ENCODE results near the gene UQCR10.
A peak's percentile ranks its signal among the peaks of the same experiment; 100 is the strongest.

The UQCR10 gene

DNA sequence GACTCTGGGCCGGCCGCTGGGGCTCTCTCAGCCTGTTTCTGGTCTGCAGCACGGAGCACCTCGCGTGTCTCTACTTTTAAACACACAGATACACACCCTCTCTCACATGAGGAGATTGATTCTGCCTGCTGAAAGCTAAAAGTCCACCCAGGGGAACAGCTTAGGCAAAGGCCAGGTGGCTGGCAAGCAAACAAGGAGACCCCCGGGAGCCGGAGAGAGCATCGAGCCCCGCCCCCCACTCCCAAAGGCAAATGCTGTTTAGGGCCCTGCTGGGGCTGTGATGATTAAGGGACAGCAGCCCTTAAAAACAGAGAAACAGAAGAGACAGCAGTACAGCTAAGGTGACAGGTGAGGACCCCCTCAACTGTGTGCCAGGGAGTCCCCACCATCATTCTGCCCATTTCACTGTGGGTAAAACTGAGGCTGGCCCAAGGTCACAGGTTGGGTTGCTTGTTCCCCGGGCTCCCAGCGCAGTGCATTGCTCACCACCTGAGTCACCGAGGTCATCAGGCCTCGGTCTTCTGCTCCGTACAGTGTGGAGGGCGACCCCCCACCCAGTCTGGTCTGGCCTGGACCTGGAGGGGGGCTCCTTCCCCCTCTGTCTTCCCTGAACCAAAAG, 40.5 kb upstream of the UQCR10 start:
- DNase-seq (ENCODE audit: insufficient read length) (no peak), FAIRE-seq (no peak)
- TF ChIP-seq TAF1 (IDR thresholded peaks at IDR 0.05; ENCODE audit: borderline replicate concordance, low read depth, low read length) = no peak
- TF ChIP-seq POLR2AphosphoS5 (IDR thresholded peaks at IDR 0.05; ENCODE audit: low read depth, low read length) = no peak
- no peak for TF ChIP-seq POLR2A (IDR thresholded peaks at IDR 0.05; ENCODE audit: low read depth, low read length)

DNA sequence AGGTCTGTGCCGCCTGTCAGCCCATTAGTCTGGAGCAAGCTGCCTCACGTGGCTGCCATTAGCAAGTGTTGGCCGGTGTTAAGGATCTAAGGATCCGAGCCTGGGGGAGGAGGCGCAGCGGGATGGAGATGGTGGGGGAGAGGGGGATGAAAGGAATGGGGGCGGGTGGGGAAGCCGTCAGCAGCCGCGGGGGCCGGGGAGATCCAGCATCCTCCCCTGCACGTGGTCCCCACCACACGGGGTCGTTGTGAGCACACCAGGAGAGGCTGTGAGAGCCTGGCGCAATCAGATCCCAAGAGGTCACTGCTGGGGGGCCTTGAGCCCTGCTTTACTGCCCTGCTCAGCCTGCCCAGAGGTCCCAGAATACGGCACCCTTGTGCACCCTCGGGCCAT, 40.0 kb upstream of the UQCR10 start:
- no peak for TF ChIP-seq TAF1 (IDR thresholded peaks at IDR 0.05; ENCODE audit: borderline replicate concordance, low read depth, low read length)
- no peak for TF ChIP-seq POLR2A (IDR thresholded peaks at IDR 0.05; ENCODE audit: low read depth, low read length)
- TF ChIP-seq POLR2AphosphoS5 (IDR thresholded peaks at IDR 0.05; ENCODE audit: low read depth, low read length) = no peak
- FAIRE-seq (no peak), DNase-seq (ENCODE audit: insufficient read length) (peak; percentile 62)

GRCh38 chr22:29729161-29729560, 38.0 kb upstream of the UQCR10 start:
- DNase-seq (ENCODE audit: insufficient read length) (no peak), FAIRE-seq (no peak)
- no peak for TF ChIP-seq POLR2AphosphoS5 (IDR thresholded peaks at IDR 0.05; ENCODE audit: low read depth, low read length)
- no peak for TF ChIP-seq TAF1 (IDR thresholded peaks at IDR 0.05; ENCODE audit: borderline replicate concordance, low read depth, low read length)
- no peak for TF ChIP-seq POLR2A (IDR thresholded peaks at IDR 0.05; ENCODE audit: low read depth, low read length)

DNA sequence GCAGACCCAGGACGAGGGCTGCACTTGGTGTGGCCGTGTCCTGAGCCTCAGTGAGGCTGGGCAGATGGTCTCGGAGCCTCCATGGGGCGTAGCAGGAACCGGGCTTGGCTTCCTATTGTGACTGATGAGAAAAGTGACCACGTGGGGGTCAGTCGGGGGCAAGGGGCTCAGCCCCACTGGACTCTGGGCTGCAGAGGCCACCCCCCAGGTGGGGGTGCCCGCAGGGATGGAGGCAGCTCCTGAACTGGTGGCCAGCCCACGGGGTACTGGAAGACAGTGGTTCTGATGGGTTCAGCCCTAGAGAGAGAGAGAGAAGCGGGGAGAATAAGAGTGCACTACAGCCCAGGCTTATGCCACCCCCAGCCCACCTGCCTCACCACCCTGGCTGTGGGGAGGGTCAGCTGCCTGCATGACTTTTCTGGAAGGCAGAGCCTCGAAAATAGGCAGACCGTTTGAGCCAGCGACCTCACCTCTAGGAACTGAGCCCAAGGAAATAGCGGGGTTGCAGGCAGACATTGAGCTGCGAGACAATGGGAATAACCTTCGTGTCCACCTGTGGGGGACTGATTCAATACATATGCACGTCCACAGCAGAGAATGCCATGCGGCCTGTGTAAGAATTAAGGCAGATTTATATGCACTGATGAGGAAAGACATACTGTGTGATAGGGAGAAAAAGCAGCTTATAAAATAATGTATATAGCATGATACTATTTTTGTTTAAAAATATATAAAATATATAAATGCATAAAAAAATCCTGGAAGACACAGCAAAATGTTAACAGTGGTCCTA, 35.9 kb upstream of the UQCR10 start:
- DNase-seq (ENCODE audit: insufficient read length) (no peak), FAIRE-seq (no peak)
- no peak for TF ChIP-seq POLR2AphosphoS5 (IDR thresholded peaks at IDR 0.05; ENCODE audit: low read depth, low read length)
- no peak for TF ChIP-seq POLR2A (IDR thresholded peaks at IDR 0.05; ENCODE audit: low read depth, low read length)
- no peak for TF ChIP-seq TAF1 (IDR thresholded peaks at IDR 0.05; ENCODE audit: borderline replicate concordance, low read depth, low read length)

DNA sequence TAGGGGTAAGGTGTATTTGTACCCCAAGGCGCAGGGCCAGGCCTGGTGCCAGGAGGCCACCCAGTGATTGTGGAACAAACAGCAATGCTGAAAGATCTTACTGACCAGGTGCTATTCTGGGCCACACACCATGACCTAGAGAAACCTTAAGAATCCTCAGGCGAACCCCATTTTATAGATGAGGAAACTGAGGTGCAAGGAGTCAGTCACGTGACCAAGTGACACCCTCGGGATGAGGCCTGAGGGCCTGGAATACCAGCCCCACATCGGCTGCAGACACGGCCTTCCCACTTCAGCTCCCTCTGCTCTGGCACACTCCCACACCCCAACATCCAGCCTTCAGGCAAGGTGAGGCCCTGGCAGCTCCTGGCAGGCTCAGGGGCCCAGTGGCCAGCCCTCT, 34.3 kb upstream of the UQCR10 start:
- no peak for TF ChIP-seq TAF1 (IDR thresholded peaks at IDR 0.05; ENCODE audit: borderline replicate concordance, low read depth, low read length)
- no peak for TF ChIP-seq POLR2AphosphoS5 (IDR thresholded peaks at IDR 0.05; ENCODE audit: low read depth, low read length)
- TF ChIP-seq POLR2A (IDR thresholded peaks at IDR 0.05; ENCODE audit: low read depth, low read length) = no peak
- DNase-seq (ENCODE audit: insufficient read length) = no peak
- no peak for FAIRE-seq

DNA sequence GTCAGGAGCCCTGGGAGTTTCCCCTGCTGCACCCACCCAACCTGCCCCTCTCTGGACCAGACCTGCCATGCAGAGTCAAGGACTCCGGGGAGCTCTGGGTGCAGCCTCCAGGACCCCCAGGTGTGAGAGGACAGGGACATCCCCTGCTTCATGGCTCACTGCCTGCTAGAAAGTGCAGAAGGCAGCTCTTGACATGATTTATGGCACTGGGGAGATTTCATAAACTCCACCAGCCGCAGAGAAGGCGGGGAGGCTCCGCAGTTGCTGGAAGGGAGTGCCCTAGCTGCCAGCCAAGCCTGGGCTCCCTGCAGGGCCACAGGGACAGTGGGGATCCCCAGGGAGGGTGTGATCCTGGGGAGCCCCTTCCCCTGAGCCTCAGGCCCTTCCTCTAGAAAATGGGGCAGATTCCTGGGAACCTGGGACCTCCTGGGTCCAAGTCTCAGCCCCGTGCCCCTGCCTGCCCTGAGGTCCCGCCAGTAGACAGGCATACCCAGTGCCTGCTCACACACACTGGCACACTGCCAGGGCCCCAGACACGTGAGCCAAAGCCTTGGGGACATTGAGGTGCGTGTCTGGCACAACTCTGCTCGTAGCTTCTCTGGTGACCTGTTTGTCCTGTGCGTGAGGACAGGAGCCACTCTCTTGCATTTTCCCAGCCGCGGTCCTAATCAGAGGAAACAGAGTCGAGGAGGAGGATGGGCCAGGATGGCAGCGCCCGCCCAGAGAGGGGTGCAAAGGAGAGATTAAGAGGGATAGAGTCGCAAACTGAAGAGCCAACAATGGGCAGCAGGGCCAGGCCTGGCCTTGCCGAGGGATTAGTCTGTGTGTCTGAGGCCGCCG, 33.6 kb upstream of the UQCR10 start:
- DNase-seq (ENCODE audit: insufficient read length) (no peak), FAIRE-seq (peak; percentile 71)
- TF ChIP-seq POLR2A (IDR thresholded peaks at IDR 0.05; ENCODE audit: low read depth, low read length) = no peak
- no peak for TF ChIP-seq TAF1 (IDR thresholded peaks at IDR 0.05; ENCODE audit: borderline replicate concordance, low read depth, low read length)
- no peak for TF ChIP-seq POLR2AphosphoS5 (IDR thresholded peaks at IDR 0.05; ENCODE audit: low read depth, low read length)

- TF ChIP-seq POLR2AphosphoS5 (IDR thresholded peaks at IDR 0.05; ENCODE audit: low read depth, low read length) = no peak
- TF ChIP-seq POLR2A (IDR thresholded peaks at IDR 0.05; ENCODE audit: low read depth, low read length) = no peak
- no peak for TF ChIP-seq TAF1 (IDR thresholded peaks at IDR 0.05; ENCODE audit: borderline replicate concordance, low read depth, low read length)
- no peak for FAIRE-seq
- DNase-seq (ENCODE audit: insufficient read length) = no peak
Measured at GRCh38 chr22:29734406-29734805, 32.8 kb upstream of the UQCR10 start.

GRCh38 chr22:29734838-29735237, 32.3 kb upstream of the UQCR10 start:
- DNase-seq (ENCODE audit: insufficient read length) = no peak
- TF ChIP-seq TAF1 (IDR thresholded peaks at IDR 0.05; ENCODE audit: borderline replicate concordance, low read depth, low read length) (no peak), POLR2A (IDR thresholded peaks at IDR 0.05; ENCODE audit: low read depth, low read length) (no peak), POLR2AphosphoS5 (IDR thresholded peaks at IDR 0.05; ENCODE audit: low read depth, low read length) (no peak)
- no peak for FAIRE-seq

- no peak for TF ChIP-seq POLR2AphosphoS5 (IDR thresholded peaks at IDR 0.05; ENCODE audit: low read depth, low read length)
- no peak for TF ChIP-seq POLR2A (IDR thresholded peaks at IDR 0.05; ENCODE audit: low read depth, low read length)
- no peak for TF ChIP-seq TAF1 (IDR thresholded peaks at IDR 0.05; ENCODE audit: borderline replicate concordance, low read depth, low read length)
- no peak for FAIRE-seq
- no peak for DNase-seq (ENCODE audit: insufficient read length)
Measured at GRCh38 chr22:29735416-29735815, 31.8 kb upstream of the UQCR10 start.

GRCh38 chr22:29737251-29738117, 29.7 kb upstream of the UQCR10 start:
- FAIRE-seq (no peak), DNase-seq (ENCODE audit: insufficient read length) (no peak)
- TF ChIP-seq POLR2AphosphoS5 (IDR thresholded peaks at IDR 0.05; ENCODE audit: low read depth, low read length) = no peak
- TF ChIP-seq TAF1 (IDR thresholded peaks at IDR 0.05; ENCODE audit: borderline replicate concordance, low read depth, low read length) = no peak
- TF ChIP-seq POLR2A (IDR thresholded peaks at IDR 0.05; ENCODE audit: low read depth, low read length) = no peak
